ENCODE results near the gene FGFR2.

FGFR2 gene

GRCh38 chr10:121493521-121493920 lies 104.7 kb downstream of the FGFR2 start:
- TF ChIP-seq, protein P1, sequence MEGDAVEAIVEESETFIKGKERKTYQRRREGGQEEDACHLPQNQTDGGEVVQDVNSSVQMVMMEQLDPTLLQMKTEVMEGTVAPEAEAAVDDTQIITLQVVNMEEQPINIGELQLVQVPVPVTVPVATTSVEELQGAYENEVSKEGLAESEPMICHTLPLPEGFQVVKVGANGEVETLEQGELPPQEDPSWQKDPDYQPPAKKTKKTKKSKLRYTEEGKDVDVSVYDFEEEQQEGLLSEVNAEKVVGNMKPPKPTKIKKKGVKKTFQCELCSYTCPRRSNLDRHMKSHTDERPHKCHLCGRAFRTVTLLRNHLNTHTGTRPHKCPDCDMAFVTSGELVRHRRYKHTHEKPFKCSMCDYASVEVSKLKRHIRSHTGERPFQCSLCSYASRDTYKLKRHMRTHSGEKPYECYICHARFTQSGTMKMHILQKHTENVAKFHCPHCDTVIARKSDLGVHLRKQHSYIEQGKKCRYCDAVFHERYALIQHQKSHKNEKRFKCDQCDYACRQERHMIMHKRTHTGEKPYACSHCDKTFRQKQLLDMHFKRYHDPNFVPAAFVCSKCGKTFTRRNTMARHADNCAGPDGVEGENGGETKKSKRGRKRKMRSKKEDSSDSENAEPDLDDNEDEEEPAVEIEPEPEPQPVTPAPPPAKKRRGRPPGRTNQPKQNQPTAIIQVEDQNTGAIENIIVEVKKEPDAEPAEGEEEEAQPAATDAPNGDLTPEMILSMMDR (conservative IDR thresholded peaks at IDR 0.05; ENCODE audit: low read depth, low read length): no peak
- Histone ChIP-seq H3K9ac (no peak overlapping the region), H3K4me3 (IDR thresholded peaks at IDR 0.05; ENCODE audit: insufficient read depth, low read depth, low read length) (no peak overlapping the region), H3K27me3 (ENCODE audit: insufficient read depth, low read depth) (no peaks in the 10 kb centered on the region), H2AFZ (ENCODE audit: low read depth) (no peak overlapping the region), H4K20me1 (ENCODE audit: insufficient read depth) (no peaks in the 10 kb centered on the region), H3K36me3 (ENCODE audit: insufficient read depth) (no peaks in the 10 kb centered on the region), H3K4me2 (no peak overlapping the region), H3K4me1 (ENCODE audit: low read depth, poor library complexity, severe bottlenecking) (peaks cover 11% of the 10 kb centered on the region), H3K27ac (no peak overlapping the region), H3K79me2 (ENCODE audit: insufficient read depth, low read depth) (no peaks in the 10 kb centered on the region)

DNA sequence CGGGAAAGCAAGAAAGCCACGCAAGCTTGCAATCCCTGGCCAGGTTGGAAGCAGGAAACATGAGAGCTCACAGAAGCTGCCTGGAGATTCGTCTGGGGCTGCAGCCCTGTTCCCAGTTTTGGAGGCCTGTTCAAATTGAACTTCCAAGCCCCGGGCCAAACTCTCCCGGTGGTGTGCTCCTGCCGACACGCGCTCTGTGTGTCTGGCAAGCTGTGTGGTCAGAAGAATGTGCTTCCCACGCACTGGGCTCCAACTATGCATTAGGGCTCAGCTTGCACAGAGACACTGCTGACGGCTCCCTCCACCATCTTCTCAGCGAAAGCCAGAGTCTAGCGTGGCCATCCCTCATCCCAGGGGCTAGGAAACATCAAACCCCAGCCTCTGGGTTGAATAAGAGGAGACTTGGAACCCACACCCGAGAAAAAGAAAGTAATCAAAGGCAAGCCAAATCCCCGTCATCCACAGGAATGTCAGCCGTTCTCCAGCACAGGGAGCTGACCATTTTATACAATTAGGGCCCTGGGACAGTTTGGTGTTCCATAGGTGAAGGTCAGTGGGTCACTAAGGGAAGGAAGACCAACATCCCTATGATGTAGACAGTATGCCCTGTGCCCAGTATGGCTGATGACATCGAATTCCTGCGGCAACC lies 107.2 kb downstream of the FGFR2 start:
- H4K20me1 ChIP-seq (ENCODE audit: insufficient read depth): no peaks in the 10 kb centered on the region
- no peak overlapping the region for H3K9ac ChIP-seq
- no peak overlapping the region for H3K4me2 ChIP-seq
- no peak overlapping the region for H3K4me3 ChIP-seq (IDR thresholded peaks at IDR 0.05; ENCODE audit: insufficient read depth, low read depth, low read length)
- no peak overlapping the region for H2AFZ ChIP-seq (ENCODE audit: low read depth)
- H3K4me1 ChIP-seq (ENCODE audit: low read depth, poor library complexity, severe bottlenecking): peaks cover 11% of the 10 kb centered on the region
- TF ChIP-seq, protein P1 (conservative IDR thresholded peaks at IDR 0.05; ENCODE audit: low read depth, low read length): no peak
- H3K27ac ChIP-seq: no peak overlapping the region
- no peaks in the 10 kb centered on the region for H3K36me3 ChIP-seq (ENCODE audit: insufficient read depth)
- no peaks in the 10 kb centered on the region for H3K27me3 ChIP-seq (ENCODE audit: insufficient read depth, low read depth)
- no peaks in the 10 kb centered on the region for H3K79me2 ChIP-seq (ENCODE audit: insufficient read depth, low read depth)

GRCh38 chr10:121485436-121486139 lies 112.7 kb downstream of the FGFR2 start:
- no peaks in the 10 kb centered on the region for H4K20me1 ChIP-seq (ENCODE audit: insufficient read depth)
- no peaks in the 10 kb centered on the region for H3K79me2 ChIP-seq (ENCODE audit: insufficient read depth, low read depth)
- no peak overlapping the region for H3K27ac ChIP-seq
- TF ChIP-seq, protein P1 (conservative IDR thresholded peaks at IDR 0.05; ENCODE audit: low read depth, low read length): no peak
- no peak overlapping the region for H2AFZ ChIP-seq (ENCODE audit: low read depth)
- peaks cover 19% of the 10 kb centered on the region for H3K4me1 ChIP-seq (ENCODE audit: low read depth, poor library complexity, severe bottlenecking)
- no peak overlapping the region for H3K4me3 ChIP-seq (IDR thresholded peaks at IDR 0.05; ENCODE audit: insufficient read depth, low read depth, low read length)
- no peak overlapping the region for H3K9ac ChIP-seq
- no peaks in the 10 kb centered on the region for H3K36me3 ChIP-seq (ENCODE audit: insufficient read depth)
- H3K4me2 ChIP-seq: no peak overlapping the region
- no peaks in the 10 kb centered on the region for H3K27me3 ChIP-seq (ENCODE audit: insufficient read depth, low read depth)

- Histone ChIP-seq H3K27me3 (ENCODE audit: insufficient read depth, low read depth) (no peaks in the 10 kb centered on the region), H3K36me3 (ENCODE audit: insufficient read depth) (no peaks in the 10 kb centered on the region)
- TF ChIP-seq, protein P1 (conservative IDR thresholded peaks at IDR 0.05; ENCODE audit: low read depth, low read length): no peak
Observed at GRCh38 chr10:121484816-121485215, 113.4 kb downstream of the FGFR2 start.

More at GRCh38 chr10:121484816-121485215, 113.4 kb downstream of the FGFR2 start:
- no peak overlapping the region for H3K9ac ChIP-seq
- H3K4me2 ChIP-seq: no peak overlapping the region
- no peaks in the 10 kb centered on the region for H4K20me1 ChIP-seq (ENCODE audit: insufficient read depth)
- H3K4me1 ChIP-seq (ENCODE audit: low read depth, poor library complexity, severe bottlenecking): peaks cover 26% of the 10 kb centered on the region
- H3K27ac ChIP-seq: no peak overlapping the region
- H2AFZ ChIP-seq (ENCODE audit: low read depth): no peak overlapping the region
- H3K4me3 ChIP-seq (IDR thresholded peaks at IDR 0.05; ENCODE audit: insufficient read depth, low read depth, low read length): no peak overlapping the region
- H3K79me2 ChIP-seq (ENCODE audit: insufficient read depth, low read depth): no peaks in the 10 kb centered on the region
